Medulla oblongata (tissue), 1 donor: ENCODE measurements around the gene MSI2.
"Not testable (repeated sequence)": the region's sequence is repeated elsewhere in the genome, so short reads cannot be mapped to it uniquely, and the experiment has no call there.

Experiments
- DNase-seq: peaks from one replicate; pipeline ENCODE4 v3.0.0-alpha.2; 2015; ENCODE audit errors: extremely low spot score

MSI2 gene

GRCh38 chr17:57481910-57482391, 225.6 kb downstream of the MSI2 start:
- DNase-seq = no peak

- no peak for DNase-seq
These were observed 226.3 kb downstream of the MSI2 start for GRCh38 chr17:57482657-57483056.

GRCh38 chr17:57484081-57484666, 227.9 kb downstream of the MSI2 start:
- no peak for DNase-seq

GRCh38 chr17:57484826-57485565, 228.7 kb downstream of the MSI2 start:
- DNase-seq = no peak

GRCh38 chr17:57485566-57485865, 229.2 kb downstream of the MSI2 start:
- DNase-seq = no peak

- no peak for DNase-seq
These were observed 229.9 kb downstream of the MSI2 start for GRCh38 chr17:57485916-57486881.

GRCh38 chr17:57486882-57487301, 230.6 kb downstream of the MSI2 start:
- DNase-seq = peak; percentile 87

- peak; percentile 62 for DNase-seq
These were observed 231.2 kb downstream of the MSI2 start for GRCh38 chr17:57487573-57487972.

- DNase-seq = no peak
These were observed 232.5 kb downstream of the MSI2 start for GRCh38 chr17:57488856-57489255.

- no peak for DNase-seq
These were observed 233.0 kb downstream of the MSI2 start for GRCh38 chr17:57489321-57489720.

- no peak for DNase-seq
These were observed 234.0 kb downstream of the MSI2 start for GRCh38 chr17:57490111-57490845.

GRCh38 chr17:57490890-57491289, 234.6 kb downstream of the MSI2 start:
- DNase-seq = no peak

GRCh38 chr17:57493171-57493570, 236.8 kb downstream of the MSI2 start:
- DNase-seq = no peak

- DNase-seq = no peak
These were observed 237.3 kb downstream of the MSI2 start for GRCh38 chr17:57493625-57494024.

- no peak for DNase-seq
These were observed 238.1 kb downstream of the MSI2 start for GRCh38 chr17:57494443-57494842.

GRCh38 chr17:57495771-57496170, 239.4 kb downstream of the MSI2 start:
- no peak for DNase-seq

GRCh38 chr17:57496382-57496781, 240.1 kb downstream of the MSI2 start:
- DNase-seq = no peak

GRCh38 chr17:57498443-57498842, 242.1 kb downstream of the MSI2 start:
- no peak for DNase-seq

GRCh38 chr17:57499221-57499620, 242.9 kb downstream of the MSI2 start:
- not testable (repeated sequence) for DNase-seq

GRCh38 chr17:57499648-57500049, 243.3 kb downstream of the MSI2 start:
- DNase-seq = no peak

GRCh38 chr17:57501016-57501415, 244.7 kb downstream of the MSI2 start:
- no peak for DNase-seq

- no peak for DNase-seq
These were observed 245.7 kb downstream of the MSI2 start for GRCh38 chr17:57502022-57502421.
